Parathyroid adenoma (tissue), 2 donors: ENCODE data around the gene ARMC8.

Experiments
- H2AFZ ChIP-seq: fragments of 300-600 bp; sonication (generic); one replicate; pipeline ENCODE4 v1.7.0; 2017; ENCODE audit warnings: antibody characterized with exemption, mild to moderate bottlenecking
- H3K27ac ChIP-seq: fragments of 300-600 bp; sonication (generic); one replicate; pipeline ENCODE4 v1.7.0; 2017
- H3K27me3 ChIP-seq: fragments of 300-600 bp; sonication (generic); one replicate; pipeline ENCODE4 v1.7.0; 2017; ENCODE audit warnings: low read length; ENCODE audit not compliant: control insufficient read depth, insufficient read depth
- H3K36me3 ChIP-seq: fragments of 300-600 bp; sonication (generic); one replicate; pipeline ENCODE4 v1.7.0; 2017; ENCODE audit warnings: low read length; ENCODE audit not compliant: control insufficient read depth, insufficient read depth
- H3K4me1 ChIP-seq: fragments of 300-600 bp; sonication (generic); one replicate; pipeline ENCODE4 v1.7.0; 2017; ENCODE audit warnings: control low read depth
- H3K4me2 ChIP-seq: fragments of 300-600 bp; sonication (generic); one replicate; pipeline ENCODE4 v1.7.0; 2017; ENCODE audit warnings: low read length
- H3K4me3 ChIP-seq: fragments of 300-600 bp; sonication (generic); one replicate; pipeline ENCODE4 v1.7.0; 2017; ENCODE audit warnings: low read depth, low read length
- H3K79me2 ChIP-seq: fragments of 300-600 bp; sonication (generic); one replicate; pipeline ENCODE4 v1.7.0; 2017; ENCODE audit warnings: control low read depth
- H3K9ac ChIP-seq: fragments of 300-600 bp; sonication (generic); one replicate; pipeline ENCODE4 v1.7.0; 2017; ENCODE audit warnings: mild to moderate bottlenecking
- H3K9me3 ChIP-seq: fragments of 300-600 bp; sonication (generic); one replicate; pipeline ENCODE4 v1.7.0; 2017; ENCODE audit warnings: low read length; ENCODE audit not compliant: control insufficient read depth
- CTCF ChIP-seq: fragments of 300-600 bp; sonication (generic); IDR thresholded peaks from one replicate; pipeline ENCODE4 v1.7.0; 2017; ENCODE audit warnings: antibody characterized with exemption, mild to moderate bottlenecking
- donor health status: primary hyperparathyroidism.

Gene ARMC8

GRCh38 chr3:138222131-138222941 is 35.2 kb downstream of the ARMC8 start:
- no peak for TF ChIP-seq CTCF
- H3K27ac ChIP-seq, result no peak overlapping the region

GRCh38 chr3:138222942-138223287 is 35.8 kb downstream of the ARMC8 start:
- no peaks in the 10 kb centered on the region for H3K9me3 ChIP-seq
- no peaks in the 10 kb centered on the region for H3K4me1 ChIP-seq
- peaks cover 11% of the 10 kb centered on the region for H3K79me2 ChIP-seq
- TF ChIP-seq CTCF, result no peak
- no peak overlapping the region for H2AFZ ChIP-seq
- no peak overlapping the region for H3K4me3 ChIP-seq
- no peaks in the 10 kb centered on the region for H3K27me3 ChIP-seq
- H3K9ac ChIP-seq, result no peak overlapping the region
- H3K36me3 ChIP-seq, result no peaks in the 10 kb centered on the region
- H3K4me2 ChIP-seq, result no peak overlapping the region
- no peak overlapping the region for H3K27ac ChIP-seq

More at GRCh38 chr3:138222131-138222941, 35.2 kb downstream of the ARMC8 start:
- no peaks in the 10 kb centered on the region for H3K36me3 ChIP-seq
- no peaks in the 10 kb centered on the region for H3K9me3 ChIP-seq
- no peak overlapping the region for H3K4me3 ChIP-seq
- no peaks in the 10 kb centered on the region for H3K27me3 ChIP-seq
- no peak overlapping the region for H3K9ac ChIP-seq
- H3K79me2 ChIP-seq, result peaks cover 13% of the 10 kb centered on the region
- H3K4me2 ChIP-seq, result no peak overlapping the region
- H2AFZ ChIP-seq, result no peak overlapping the region
- no peaks in the 10 kb centered on the region for H3K4me1 ChIP-seq

GRCh38 chr3:138227650-138228049 is 40.5 kb downstream of the ARMC8 start:
- Histone ChIP-seq H3K4me1 (no peaks in the 10 kb centered on the region), H3K27ac (no peak overlapping the region), H2AFZ (no peak overlapping the region), H3K27me3 (no peaks in the 10 kb centered on the region), H3K4me3 (no peak overlapping the region), H3K36me3 (no peaks in the 10 kb centered on the region), H3K4me2 (no peak overlapping the region), H3K9ac (no peak overlapping the region), H3K79me2 (peaks cover 2% of the 10 kb centered on the region), H3K9me3 (no peaks in the 10 kb centered on the region)
- TF ChIP-seq CTCF, result no peak

- Histone ChIP-seq H3K27ac (no peak overlapping the region), H3K4me3 (no peak overlapping the region), H3K9ac (no peak overlapping the region), H3K79me2 (no peaks in the 10 kb centered on the region), H3K9me3 (no peaks in the 10 kb centered on the region), H3K27me3 (no peaks in the 10 kb centered on the region), H3K4me2 (no peak overlapping the region), H3K36me3 (no peaks in the 10 kb centered on the region), H2AFZ (no peak overlapping the region), H3K4me1 (no peaks in the 10 kb centered on the region)
- no peak for TF ChIP-seq CTCF
These were observed 43.4 kb downstream of the ARMC8 start for GRCh38 chr3:138230525-138230924.
